DOHH2 (cell line): Measurements from ENCODE around the gene FBLN2.

Source experiments
- EZH2phosphoT487 ChIP-seq: fragments of 200-600 bp; sonication (generic); IDR thresholded peaks from 2 replicates; pipeline ENCODE4 v1.6.1; 2017; ENCODE audit warnings: borderline replicate concordance, mild to moderate bottlenecking, antibody characterized with exemption, low read length, moderate library complexity, mixed read lengths
- TF ChIP-seq, protein P1 (sequence below): fragments of 200-600 bp; sonication (generic); IDR thresholded peaks from one replicate; pipeline ENCODE4 v1.5.1; 2014; ENCODE audit warnings: antibody characterized with exemption, mild to moderate bottlenecking, low read depth, low read length; ENCODE audit not compliant: poor library complexity, severe bottlenecking

DNA sequence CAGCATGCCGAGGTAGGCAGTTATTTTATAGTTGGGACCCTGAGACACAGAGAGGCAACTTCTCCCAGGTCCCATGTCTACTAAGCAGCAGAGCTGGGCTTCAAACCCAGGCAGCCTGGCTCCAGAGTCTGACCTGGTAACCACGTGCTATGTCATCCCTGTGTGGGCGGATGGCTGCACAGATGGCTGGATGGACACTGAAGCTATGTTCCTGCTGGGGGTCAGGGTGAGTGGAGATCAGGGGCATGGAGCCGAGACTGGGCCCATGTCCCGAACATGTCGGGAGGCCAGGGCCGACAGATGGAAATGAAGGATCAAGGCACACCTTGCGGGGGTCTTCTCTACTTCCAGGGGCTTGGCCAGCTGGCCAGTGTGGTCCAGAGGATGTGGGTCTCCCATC, 9.3 kb upstream of the FBLN2 start:
- TF ChIP-seq, protein P1, sequence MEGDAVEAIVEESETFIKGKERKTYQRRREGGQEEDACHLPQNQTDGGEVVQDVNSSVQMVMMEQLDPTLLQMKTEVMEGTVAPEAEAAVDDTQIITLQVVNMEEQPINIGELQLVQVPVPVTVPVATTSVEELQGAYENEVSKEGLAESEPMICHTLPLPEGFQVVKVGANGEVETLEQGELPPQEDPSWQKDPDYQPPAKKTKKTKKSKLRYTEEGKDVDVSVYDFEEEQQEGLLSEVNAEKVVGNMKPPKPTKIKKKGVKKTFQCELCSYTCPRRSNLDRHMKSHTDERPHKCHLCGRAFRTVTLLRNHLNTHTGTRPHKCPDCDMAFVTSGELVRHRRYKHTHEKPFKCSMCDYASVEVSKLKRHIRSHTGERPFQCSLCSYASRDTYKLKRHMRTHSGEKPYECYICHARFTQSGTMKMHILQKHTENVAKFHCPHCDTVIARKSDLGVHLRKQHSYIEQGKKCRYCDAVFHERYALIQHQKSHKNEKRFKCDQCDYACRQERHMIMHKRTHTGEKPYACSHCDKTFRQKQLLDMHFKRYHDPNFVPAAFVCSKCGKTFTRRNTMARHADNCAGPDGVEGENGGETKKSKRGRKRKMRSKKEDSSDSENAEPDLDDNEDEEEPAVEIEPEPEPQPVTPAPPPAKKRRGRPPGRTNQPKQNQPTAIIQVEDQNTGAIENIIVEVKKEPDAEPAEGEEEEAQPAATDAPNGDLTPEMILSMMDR = no peak
- TF ChIP-seq EZH2phosphoT487 = no peak
